OCI-LY1 (cell line): ENCODE results near the gene UPK3A.

ENCODE experiments used
- CTCF ChIP-seq: fragments of 200-600 bp; sonication (generic), shearing (Covaris generic); IDR thresholded peaks from 2 replicates; pipeline ENCODE4 v1.5.1; 2017; ENCODE audit warnings: mild to moderate bottlenecking, antibody characterized with exemption, low read length, moderate library complexity, mixed read lengths
- EZH2 ChIP-seq: fragments of 200-600 bp; sonication (generic), shearing (Covaris generic); IDR thresholded peaks from 2 replicates; pipeline ENCODE4 v1.8.0; 2017; ENCODE audit warnings: borderline replicate concordance, mixed run types, mild to moderate bottlenecking, antibody characterized with exemption, low read length, moderate library complexity, mixed read lengths

- TF ChIP-seq CTCF (no peak), EZH2 (no peak)
Observed at GRCh38 chr22:45329530-45329936, 44.8 kb downstream of the UPK3A start.
